ENCODE data around the gene ENPP5.

Gene ENPP5

GRCh38 chr6:46136831-46137230 is 33.9 kb downstream of the ENPP5 start:
- no peak for TF ChIP-seq CTCF (IDR thresholded peaks at IDR 0.05)

GRCh38 chr6:46135176-46135575 is 35.6 kb downstream of the ENPP5 start:
- TF ChIP-seq CTCF (IDR thresholded peaks at IDR 0.05): no peak

- TF ChIP-seq CTCF (IDR thresholded peaks at IDR 0.05): no peak
These were observed 36.6 kb downstream of the ENPP5 start for GRCh38 chr6:46134216-46134615.

GRCh38 chr6:46130666-46131065 is 40.1 kb downstream of the ENPP5 start:
- no peak for TF ChIP-seq CTCF (IDR thresholded peaks at IDR 0.05)

GRCh38 chr6:46129629-46130511 is 40.9 kb downstream of the ENPP5 start, which contains the start of gene ENPP4:
Gene ENPP4 (plus strand): TSS chr6:46129989. CDS start chr6:46139584, 9,595 bp downstream.
- TF ChIP-seq CTCF (IDR thresholded peaks at IDR 0.05): no peak

- TF ChIP-seq CTCF (IDR thresholded peaks at IDR 0.05): no peak
These were observed 41.5 kb downstream of the ENPP5 start for GRCh38 chr6:46129291-46129628.

- TF ChIP-seq CTCF (IDR thresholded peaks at IDR 0.05): no peak
These were observed 42.3 kb downstream of the ENPP5 start for GRCh38 chr6:46128476-46128875.

All from LNCAP (cell line).